GM18519 (cell line): Measurements from ENCODE around the gene TKFC.
"Not testable (repeated sequence)": the region's sequence is repeated elsewhere in the genome, so short reads cannot be mapped to it uniquely, and the experiment has no call there.

ENCODE experiments used
- ATAC-seq: cut with Tn5 transposase; IDR thresholded peaks from one replicate; pipeline ENCODE4 v1.9.1; 2021; ENCODE audit warnings: mild to moderate bottlenecking, moderate library complexity; ENCODE audit not compliant: unreplicated experiment, low FRiP score

TKFC gene

GRCh38 chr11:61362542-61362875 lies 29.5 kb downstream of the TKFC start:
- no peak for ATAC-seq

DNA sequence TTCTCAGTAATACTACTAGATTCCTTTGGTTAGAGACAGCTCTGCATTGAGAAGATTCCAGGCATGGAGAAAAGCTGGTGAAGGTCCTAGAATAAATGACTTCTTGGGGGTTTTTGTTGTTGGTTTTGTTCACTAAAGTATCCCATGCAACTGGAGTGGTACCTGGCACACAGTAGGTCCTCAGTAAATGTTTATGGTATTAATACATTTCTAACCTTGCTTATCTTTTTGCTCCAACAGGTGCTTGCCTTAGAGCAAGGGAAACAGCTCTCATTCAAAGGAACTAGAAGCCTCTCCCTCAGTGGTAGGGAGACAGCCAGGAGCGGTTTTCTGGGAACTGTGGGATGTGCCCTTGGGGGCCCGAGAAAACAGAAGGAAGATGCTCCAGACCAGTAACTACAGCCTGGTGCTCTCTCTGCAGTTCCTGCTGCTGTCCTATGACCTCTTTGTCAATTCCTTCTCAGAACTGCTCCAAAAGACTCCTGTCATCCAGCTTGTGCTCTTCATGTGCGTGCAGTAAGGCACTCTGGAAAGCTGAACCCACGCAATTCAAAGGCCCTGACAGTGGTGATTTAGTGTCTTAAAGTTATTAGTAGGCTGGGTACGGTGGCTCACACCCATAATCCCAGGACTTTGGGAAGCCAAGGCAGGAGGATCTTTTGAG lies 31.1 kb downstream of the TKFC start:
- no peak for ATAC-seq

GRCh38 chr11:61367406-61367805 lies 34.4 kb downstream of the TKFC start:
- ATAC-seq: no peak

- ATAC-seq: no peak
These were observed 35.6 kb downstream of the TKFC start for GRCh38 chr11:61368646-61369045.

DNA sequence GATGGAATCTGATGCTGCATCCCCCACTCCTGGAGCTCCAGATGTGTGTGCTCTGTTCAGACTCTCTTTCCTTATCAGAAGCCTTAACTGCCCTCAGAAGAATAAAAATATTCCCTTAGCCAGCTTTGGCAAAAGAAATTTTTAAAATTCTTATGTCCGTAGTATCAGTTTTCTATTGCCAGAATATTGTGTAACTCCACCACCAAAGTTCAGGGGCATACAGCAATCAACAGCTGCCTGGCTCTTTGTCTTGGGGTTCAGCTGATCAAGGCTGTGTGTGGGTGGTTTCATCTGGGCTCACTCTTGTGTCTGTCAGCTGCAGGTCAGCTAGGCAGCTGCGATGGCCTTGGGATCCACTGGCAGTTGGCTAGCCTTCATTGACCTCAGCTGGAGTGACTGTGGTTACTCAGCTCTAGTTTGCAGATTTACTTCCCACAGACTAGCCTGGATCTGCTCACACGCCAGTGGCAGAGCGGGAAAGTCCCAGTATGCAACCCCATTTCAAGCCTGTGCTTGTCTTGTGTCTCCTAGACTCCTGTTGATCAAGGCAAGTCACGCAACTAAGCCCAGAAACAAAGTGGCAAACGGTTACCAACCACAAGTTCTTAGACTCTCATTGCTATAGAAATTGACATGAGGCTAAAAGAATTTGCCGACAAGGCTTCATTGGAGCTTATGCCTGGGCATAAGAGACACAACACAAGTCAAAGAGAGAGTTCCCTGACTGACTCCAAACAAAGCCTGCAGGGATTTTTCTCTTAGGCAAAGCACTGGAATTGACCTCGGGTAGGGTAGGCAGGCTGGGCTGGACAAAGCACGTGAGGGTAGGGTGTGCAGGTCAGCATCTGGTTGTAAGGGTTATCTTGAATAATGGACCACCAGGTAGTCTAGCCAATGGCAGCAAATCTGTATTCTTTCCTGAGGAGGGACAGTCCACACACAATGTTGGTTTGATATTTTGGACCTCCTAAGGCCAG lies 36.6 kb downstream of the TKFC start:
- no peak for ATAC-seq

GRCh38 chr11:61370349-61371005 lies 37.4 kb downstream of the TKFC start:
- no peak for ATAC-seq

GRCh38 chr11:61372659-61373420 lies 39.8 kb downstream of the TKFC start:
- no peak for ATAC-seq

DNA sequence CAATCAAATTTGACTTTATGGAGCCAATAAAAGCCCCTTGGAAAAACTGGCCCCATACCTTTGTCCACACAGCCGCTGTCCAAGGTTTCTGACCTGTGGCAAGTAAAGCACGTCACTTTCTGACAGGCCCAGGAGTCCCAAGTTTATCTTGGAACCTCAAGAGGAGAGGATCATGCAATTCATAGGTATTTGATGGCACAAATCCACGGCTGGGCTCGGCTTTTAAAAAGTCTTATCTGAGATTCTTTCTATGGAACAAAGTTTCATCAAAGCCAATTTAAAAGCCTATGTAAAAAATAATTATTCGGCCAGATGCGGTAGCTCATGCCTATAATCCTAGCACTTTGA lies 42.7 kb downstream of the TKFC start:
- no peak for ATAC-seq

GRCh38 chr11:61377461-61378160 lies 44.6 kb downstream of the TKFC start:
- ATAC-seq: no peak

DNA sequence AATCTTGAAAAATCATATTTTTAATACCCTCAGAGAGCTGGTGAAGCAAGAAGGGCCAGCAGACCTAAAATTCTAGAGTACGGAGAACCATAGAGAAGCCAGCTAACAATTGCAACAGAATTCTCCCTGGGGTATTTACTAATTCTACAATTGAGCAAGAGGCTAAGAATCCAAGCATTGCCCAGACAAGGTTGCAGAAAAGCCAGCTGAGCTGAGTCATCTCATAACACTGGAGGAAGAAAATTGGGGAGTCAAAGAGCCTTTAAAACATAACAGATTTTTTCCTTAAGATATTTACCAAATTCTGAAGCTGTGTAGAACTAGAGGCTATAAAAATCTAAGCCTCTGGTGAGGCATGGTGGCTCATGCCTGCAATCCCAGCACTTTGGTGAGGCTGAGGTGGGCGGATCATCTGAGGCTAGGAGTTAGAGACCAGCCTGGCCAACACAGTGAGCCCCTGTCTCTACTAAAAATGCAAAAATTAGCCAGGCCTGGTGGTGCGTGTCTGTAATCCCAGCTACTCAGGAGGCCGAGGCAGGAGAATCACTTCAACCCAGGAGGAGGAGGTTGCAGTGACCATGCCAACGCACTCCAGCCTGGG lies 45.8 kb downstream of the TKFC start:
- ATAC-seq: no peak

DNA sequence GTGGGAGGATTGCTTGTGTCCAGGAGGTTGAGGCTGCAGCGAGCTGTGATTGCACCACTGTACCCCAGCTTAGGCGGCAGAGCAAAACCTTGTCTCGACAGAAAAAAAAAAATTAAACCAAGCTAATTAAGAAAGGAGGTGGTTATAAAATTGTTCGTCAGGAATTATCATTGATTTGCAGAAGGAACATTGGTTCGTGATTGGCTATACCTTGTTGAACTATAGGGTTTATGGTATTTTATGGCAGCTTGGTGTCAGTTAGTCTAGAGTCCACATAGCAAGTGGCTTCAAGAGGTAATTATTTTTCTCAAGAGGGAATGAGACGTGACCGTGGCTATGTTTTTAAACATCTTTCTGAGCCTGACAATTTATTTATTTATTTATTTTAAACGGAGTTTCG lies 47.9 kb downstream of the TKFC start:
- no peak for ATAC-seq

DNA sequence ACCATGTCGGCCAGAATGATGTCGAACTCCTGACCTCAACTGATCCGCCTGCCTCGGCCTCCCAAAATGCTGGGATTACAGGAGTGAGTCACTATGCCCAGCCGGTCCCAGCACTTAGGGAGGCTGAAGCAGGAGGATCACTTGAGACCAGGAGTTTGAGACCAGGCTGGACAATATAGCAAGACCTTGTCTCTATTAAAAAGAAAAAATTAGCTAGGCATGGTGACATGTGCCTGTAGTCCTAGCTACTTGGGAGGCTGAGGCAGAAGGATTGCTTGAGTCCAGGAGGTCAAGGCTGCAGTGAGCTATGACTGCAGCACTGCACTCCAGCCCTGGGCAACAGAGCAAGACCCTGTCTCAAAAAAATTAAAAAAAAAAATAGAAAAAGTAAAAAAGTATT lies 50.8 kb downstream of the TKFC start:
- not testable (repeated sequence) for ATAC-seq

DNA sequence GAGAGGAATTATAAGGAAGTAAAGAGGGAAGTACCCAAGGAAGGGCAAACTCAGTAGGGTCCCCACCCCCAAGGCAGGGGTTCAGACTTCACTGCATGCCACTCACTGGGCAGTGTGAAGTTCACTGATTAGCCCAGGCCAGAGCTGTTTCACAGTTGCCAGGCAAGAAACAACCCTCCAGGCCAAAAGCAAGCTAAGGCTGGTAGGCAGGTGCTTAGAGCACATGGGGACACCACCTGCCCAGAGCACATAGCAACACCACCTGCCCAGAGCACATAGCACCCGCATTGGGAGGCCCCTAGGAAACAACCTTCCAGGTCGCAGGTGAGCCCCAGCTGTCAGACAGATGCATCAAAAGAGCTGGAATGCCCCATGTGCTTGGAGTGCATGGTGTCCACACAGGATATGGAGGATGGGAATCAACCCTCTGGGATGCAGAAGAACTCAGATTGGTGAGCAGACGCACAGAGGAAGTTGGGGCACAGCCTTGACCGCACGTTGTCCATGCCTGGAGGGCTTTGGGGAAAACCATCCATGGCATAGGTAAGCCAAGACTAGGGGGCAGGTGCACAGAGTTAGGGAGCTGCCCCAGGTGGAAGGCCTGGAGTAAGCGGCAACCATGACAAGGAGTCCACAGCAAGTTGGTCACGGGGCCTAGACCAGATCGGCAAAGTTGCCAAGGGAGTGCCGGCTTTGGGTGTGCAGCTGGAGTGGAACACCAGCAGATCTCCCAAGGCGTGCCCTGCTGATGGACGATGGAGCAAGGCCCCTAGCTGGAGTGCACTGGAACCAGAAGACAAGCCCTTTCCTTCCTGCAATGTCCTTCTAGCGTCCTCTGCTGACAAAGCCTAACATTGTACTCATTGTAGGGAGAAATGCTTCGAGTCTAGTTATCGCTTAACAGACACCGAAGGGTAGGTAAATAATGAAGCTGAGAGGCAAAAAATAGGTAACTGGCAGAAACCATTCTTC lies 51.5 kb downstream of the TKFC start:
- no peak for ATAC-seq

DNA sequence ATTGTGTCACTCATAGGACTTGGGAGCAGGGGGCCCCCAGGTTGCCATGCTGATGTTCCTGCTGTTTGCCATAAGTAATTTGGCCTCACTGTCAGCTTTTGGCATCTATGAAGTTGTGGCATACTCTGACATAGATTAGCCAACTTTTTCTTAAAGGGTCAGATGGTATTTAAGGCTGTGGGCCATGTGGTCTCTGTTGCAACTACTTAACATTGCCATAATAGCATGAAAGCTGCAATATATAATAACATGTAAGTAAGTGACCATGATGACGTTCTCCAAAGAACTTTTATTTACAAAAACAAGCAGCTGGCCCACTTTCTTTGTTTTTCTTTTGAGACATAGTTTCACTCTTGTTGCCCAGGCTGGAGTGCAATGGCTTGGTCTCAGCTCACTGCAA lies 57.1 kb downstream of the TKFC start:
- ATAC-seq: no peak

DNA sequence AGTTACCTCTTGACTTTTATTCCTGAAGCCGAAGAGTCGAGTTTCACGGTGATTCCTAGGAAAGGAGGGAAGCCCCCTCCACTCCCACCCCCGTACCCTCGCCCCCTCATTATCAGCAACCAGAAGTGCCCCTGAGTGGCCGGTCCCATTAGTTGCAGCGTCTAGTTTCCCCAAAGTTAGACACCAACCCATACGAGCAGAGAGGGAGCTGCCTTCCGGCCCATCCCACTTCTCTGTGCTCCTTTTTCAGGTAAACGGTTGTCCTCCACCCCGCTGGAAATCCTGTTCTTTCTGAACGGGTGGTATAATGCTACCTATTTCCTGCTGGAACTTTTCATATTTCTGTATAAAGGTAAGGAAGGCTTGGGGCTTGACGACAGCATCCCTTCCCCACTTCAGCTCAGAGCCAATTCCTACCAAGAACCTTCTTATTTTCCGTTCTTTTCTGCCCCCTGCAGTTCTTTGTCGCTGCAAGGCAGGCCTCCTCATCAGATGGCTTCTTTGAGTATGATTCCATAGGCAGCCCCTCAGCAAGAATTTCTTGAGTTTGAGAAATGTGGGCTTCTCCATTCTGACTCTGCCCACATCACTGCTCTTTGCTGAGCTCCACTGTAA lies 60.1 kb downstream of the TKFC start:
- ATAC-seq: no peak
